ENCODE data around the gene MRPL30. TPM values are rescaled to one million over a fixed set of nuclear protein-coding genes. Genes with fewer than 3 reads are reported as not detected.

Gene MRPL30
- total RNA-seq, 6 donors from 2014 or later: 9.4 to 44.5 (median 17.0) TPM

DNA sequence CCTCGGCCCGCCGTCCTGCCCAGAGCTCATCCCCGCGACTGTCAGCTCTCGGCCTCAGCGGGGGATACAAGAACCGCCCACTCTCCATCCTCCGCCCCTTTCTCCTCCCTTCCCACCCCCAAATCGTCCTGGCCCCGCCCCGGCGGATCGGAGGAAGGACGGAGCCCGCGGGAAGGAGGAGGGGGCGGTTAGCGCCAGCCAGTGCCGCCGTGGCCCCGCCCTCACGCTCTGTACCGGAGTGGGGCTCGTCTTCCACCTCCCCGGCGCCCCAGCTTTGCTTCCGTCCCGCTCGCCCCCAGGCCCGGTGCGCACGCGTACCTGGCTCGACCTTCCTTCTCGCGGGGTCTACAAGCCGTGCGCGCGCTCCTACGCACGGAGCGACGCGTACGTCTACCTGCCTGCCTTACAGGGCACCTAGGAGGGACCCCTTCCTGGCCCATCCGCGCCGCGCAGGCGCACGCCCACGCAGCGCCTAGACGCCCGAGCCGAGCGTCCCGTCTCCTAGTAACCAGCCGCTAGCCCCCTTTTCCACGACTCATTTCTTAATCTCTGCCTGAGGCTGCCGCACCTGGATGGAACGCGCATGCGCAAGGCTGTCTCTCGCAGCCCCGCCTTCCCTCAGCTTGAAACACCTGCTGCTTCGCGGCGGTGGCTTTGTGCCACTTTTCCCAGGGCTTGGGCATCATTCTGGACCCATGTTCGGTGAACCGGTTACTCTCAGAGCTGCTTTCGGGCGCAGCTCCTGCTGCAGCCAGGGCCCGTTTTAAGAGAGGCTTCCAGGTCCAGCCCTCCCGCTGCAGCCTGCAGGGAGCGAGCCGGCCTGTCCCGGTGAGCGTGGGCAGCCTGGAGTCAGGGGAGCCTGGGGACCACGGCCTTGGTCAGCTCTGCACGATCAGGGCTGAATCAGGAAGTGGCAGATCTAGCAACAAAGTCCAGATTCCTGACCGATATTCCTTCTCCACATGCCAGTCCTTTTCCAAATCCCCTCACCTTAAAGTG, 39.6 kb upstream of the MRPL30 start, which contains the start of gene C2orf15:
C2orf15 (plus strand) TSS at position 598 of the 999 bp plus-strand sequence. CDS start 8,852 bp downstream, outside the sequence.
- WGBS, 2 donors: 0 to 2% methylated on average over 12 to 77 of the region's 84 CpGs
- H3K9me3 ChIP-seq: no peaks in the 10 kb centered on the region
- H3K4me1 ChIP-seq: peaks cover 4 to 17% (median 9%) of the 10 kb centered on the region in 4 donors
- DNase-seq: peak; percentile 97 to 98
- H3K27me3 ChIP-seq: no peaks in the 10 kb centered on the region
- peak within 1 kb of the TSS; percentile 85 to 93 (median 88) for H3K27ac ChIP-seq
- H3K4me3 ChIP-seq: peak within 1 kb of the TSS; percentile 77 to 93 (median 85)
- no peaks in the 10 kb centered on the region for H3K36me3 ChIP-seq
- TF ChIP-seq EP300 (IDR thresholded peaks at IDR 0.05) (no peak), POLR2A (IDR thresholded peaks at IDR 0.05) (peak in 1 of 4 donors; percentile 64), POLR2AphosphoS5 (IDR thresholded peaks at IDR 0.05) (peak; percentile 47 to 93)
- peak; percentile 98 to 99 for ATAC-seq (ENCODE audit: low FRiP score in 2 of 2)

DNA sequence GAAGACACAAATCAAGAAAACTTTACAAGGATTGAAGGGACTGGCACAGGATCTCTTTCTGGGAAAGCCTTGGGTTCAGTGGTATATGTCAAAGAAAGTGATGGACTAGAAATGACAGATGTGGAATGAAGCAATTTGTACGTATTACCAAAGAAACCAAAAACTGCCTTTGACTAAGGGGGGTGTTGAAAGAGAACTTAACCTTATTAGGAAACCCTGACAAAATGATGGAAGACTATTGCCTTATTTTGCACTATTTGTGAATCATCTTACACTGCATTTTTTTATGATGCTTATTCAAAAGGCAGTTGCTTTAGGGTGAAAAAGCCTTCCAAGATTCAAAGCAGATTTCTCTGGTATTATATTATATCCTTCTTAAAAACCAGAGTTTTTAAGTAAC, 30.3 kb upstream of the MRPL30 start:
- Histone ChIP-seq H3K9me3 (no peaks in the 10 kb centered on the region), H3K4me1 (peaks cover 8 to 18% (median 12%) of the 10 kb centered on the region in 4 donors), H3K36me3 (no peaks in the 10 kb centered on the region), H3K4me3 (no peak overlapping the region), H3K27ac (peak overlapping the region in 1 of 4 donors; percentile 16), H3K27me3 (no peaks in the 10 kb centered on the region)
- no peak for DNase-seq
- TF ChIP-seq POLR2A (IDR thresholded peaks at IDR 0.05) (no peak), CTCF (IDR thresholded peaks at IDR 0.05) (no peak), POLR2AphosphoS5 (IDR thresholded peaks at IDR 0.05) (no peak), EP300 (IDR thresholded peaks at IDR 0.05) (no peak)
- WGBS, 2 donors: 82 to 92% methylated on average over 1 of the region's 1 CpG
- ATAC-seq (ENCODE audit: low FRiP score in 2 of 2): no peak

- H3K9me3 ChIP-seq: no peaks in the 10 kb centered on the region
- H3K4me3 ChIP-seq: no peak overlapping the region
- ATAC-seq (ENCODE audit: low FRiP score in 2 of 2): no peak
- no peak overlapping the region for H3K27ac ChIP-seq
- no peak for TF ChIP-seq CTCF (IDR thresholded peaks at IDR 0.05)
- no peak for TF ChIP-seq POLR2AphosphoS5 (IDR thresholded peaks at IDR 0.05)
- no peak for TF ChIP-seq EP300 (IDR thresholded peaks at IDR 0.05)
- TF ChIP-seq POLR2A (IDR thresholded peaks at IDR 0.05): no peak
- no peak for DNase-seq
- H3K36me3 ChIP-seq: peaks cover 0 to 5% (median 0%) of the 10 kb centered on the region in 4 donors
- H3K27me3 ChIP-seq: no peaks in the 10 kb centered on the region
- WGBS, 2 donors: 90 to 93% methylated on average over 7 of the region's 7 CpGs
- peaks cover 12 to 23% (median 16%) of the 10 kb centered on the region in 4 donors for H3K4me1 ChIP-seq
These were observed 28.6 kb upstream of the MRPL30 start for GRCh38 chr2:99152199-99152895.

DNA sequence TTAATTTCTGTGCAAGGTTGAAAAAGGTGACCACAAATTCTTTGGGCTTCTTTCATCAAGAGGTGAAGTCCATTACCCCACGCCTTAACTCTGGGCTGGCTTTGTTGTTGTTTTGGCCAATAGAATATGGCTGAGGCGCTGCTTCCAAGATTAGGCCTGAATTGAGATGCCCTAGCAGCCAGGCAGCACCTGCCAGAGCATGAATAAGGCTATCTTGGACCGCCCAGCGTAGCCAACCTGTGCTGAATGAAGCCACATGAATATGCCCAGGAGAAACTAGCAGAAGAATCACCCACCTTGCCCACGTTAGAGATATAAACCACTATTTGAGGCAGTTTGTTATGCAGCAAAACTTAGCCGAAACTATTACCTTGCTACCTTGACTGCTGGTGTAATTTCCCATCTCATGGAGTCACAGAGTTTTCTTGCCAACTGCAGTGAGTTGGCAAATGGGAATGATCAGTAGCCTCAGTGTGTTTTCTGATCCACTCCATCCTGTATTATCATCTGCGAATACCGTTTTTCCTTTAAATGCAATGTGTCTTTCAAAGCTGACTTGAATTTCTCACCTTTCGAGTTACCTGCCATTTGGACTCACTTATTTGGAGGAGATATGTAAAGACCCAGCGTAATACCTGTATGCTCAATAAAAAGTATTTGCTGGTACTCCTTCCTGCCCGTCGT, 26.9 kb upstream of the MRPL30 start:
- Histone ChIP-seq H3K27ac (peak overlapping the region; percentile 87 to 92 (median 90)), H3K36me3 (peaks cover 0 to 16% (median 0%) of the 10 kb centered on the region in 4 donors), H3K9me3 (no peaks in the 10 kb centered on the region), H3K4me3 (peak overlapping the region; percentile 65 to 82 (median 72)), H3K27me3 (no peaks in the 10 kb centered on the region), H3K4me1 (peaks cover 12 to 23% (median 16%) of the 10 kb centered on the region in 4 donors)
- TF ChIP-seq POLR2AphosphoS5 (IDR thresholded peaks at IDR 0.05): no peak
- no peak for TF ChIP-seq EP300 (IDR thresholded peaks at IDR 0.05)
- TF ChIP-seq POLR2A (IDR thresholded peaks at IDR 0.05): no peak
- TF ChIP-seq CTCF (IDR thresholded peaks at IDR 0.05): no peak
- ATAC-seq (ENCODE audit: low FRiP score in 2 of 2) (no peak), DNase-seq (no peak)
- WGBS, 2 donors: 43 to 51% methylated on average over 12 of the region's 12 CpGs
